Small intestine (tissue), 7 donors: ENCODE measurements around the gene HIC1. TPM values are rescaled to one million over a fixed set of nuclear protein-coding genes. Genes with fewer than 3 reads are reported as not detected.
A peak's percentile ranks its signal among the peaks of the same experiment; 100 is the strongest.

ENCODE experiments used
- DNase-seq, 2 donors: peaks; one replicate each; pipeline versions ENCODE4 v3.0.0 to v3.0.0-alpha.2; 2013
- FAIRE-seq: peaks from 2 replicates; lab custom pipeline; 2012; peaks lifted over from hg19 to GRCh38; lab: Jason Lieb, UNC
- H3K27ac ChIP-seq, 3 donors: one replicate each; pipeline ENCODE4 v1.5.1; 2013; ENCODE audit warnings: low read length in 2 of 3, mild to moderate bottlenecking in 2 of 3, control low read depth in 1 of 3, inconsistent platforms in 1 of 3, low read depth in 1 of 3, moderate library complexity in 1 of 3
- H3K27me3 ChIP-seq, 3 donors: one replicate each; pipeline ENCODE4 v1.6.1; 2013; ENCODE audit warnings: low read length in 3 of 3, inconsistent platforms in 1 of 3; ENCODE audit not compliant: control insufficient read depth in 3 of 3, insufficient read depth in 3 of 3
- H3K36me3 ChIP-seq, 3 donors: one replicate each; pipeline ENCODE4 v1.6.1; 2013; ENCODE audit warnings: low read length in 3 of 3, inconsistent platforms in 1 of 3, low read depth in 1 of 3, mild to moderate bottlenecking in 1 of 3, moderate library complexity in 1 of 3; ENCODE audit not compliant: control insufficient read depth in 3 of 3, insufficient read depth in 2 of 3
- H3K4me1 ChIP-seq, 3 donors: one replicate each; pipeline ENCODE4 v1.6.1; 2013; ENCODE audit warnings: low read length in 2 of 3, inconsistent platforms in 1 of 3, low read depth in 1 of 3, mild to moderate bottlenecking in 1 of 3, moderate library complexity in 1 of 3; ENCODE audit not compliant: control insufficient read depth in 3 of 3, insufficient read depth in 2 of 3
- H3K4me3 ChIP-seq, 3 donors: one replicate each; pipeline ENCODE4 v1.5.1; 2013; ENCODE audit warnings: low read length in 3 of 3, control low read depth in 1 of 3, inconsistent platforms in 1 of 3, low read depth in 1 of 3, mild to moderate bottlenecking in 1 of 3, moderate library complexity in 1 of 3
- H3K9me3 ChIP-seq, 2 donors: one replicate each; pipeline ENCODE4 v1.6.1; 2013; ENCODE audit warnings: low read depth in 1 of 2, low read length in 1 of 2; ENCODE audit not compliant: control insufficient read depth in 2 of 2, insufficient read depth in 1 of 2
- WGBS, 3 donors: extraction: QIAGEN DNeasy Blood & Tissue Kit; methylation state at CpG; one replicate each; pipeline ENCODE4 v1.1.7; 2013; 5-methylcytosine and 5-hydroxymethylcytosine counted together
- polyA plus RNA-seq, 4 donors: library from polyadenylated mRNA; stranded (reverse) in 3 of 4; unstranded in 1 of 4; fragments of 200-250 nt in 3 of 4; fragments of 120-200 nt in 1 of 4; gene quantifications; one replicate each; pipeline versions ENCODE4 v1.2.1 to v1.2.3, GENCODE V29; 2013
- donor health status: healthy with polysubstance abuse.
- donor health status: control.
- donor health status: control.
- donor health status: Bipolar disorder and iron deficiency.
- donor health status: healthy.

Gene HIC1
- polyA plus RNA-seq, 4 donors, result 0.89 to 11.2 (median 6.6) TPM

DNA sequence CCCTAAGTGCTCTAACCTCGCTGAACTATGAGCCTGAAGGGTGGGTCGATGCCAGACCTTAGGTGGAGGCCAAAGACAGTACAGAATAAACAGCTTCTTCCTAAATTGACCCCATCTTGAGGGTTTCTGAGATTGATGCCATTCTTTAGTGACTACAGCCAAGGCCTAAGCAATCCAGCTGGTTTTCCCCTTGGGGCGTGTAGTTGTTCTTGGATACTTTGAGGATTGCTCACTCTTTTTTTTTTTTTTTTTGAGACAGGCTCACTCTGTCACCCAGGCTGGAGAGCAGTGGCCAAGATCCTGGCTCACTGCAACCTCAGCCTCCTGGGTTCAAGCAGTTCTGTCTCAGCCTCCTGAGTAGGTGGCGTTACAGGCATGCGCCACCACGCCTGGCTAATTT, 11.1 kb upstream of the HIC1 start:
- Histone ChIP-seq H3K9me3 (no peaks in the 10 kb centered on the region), H3K36me3 (peaks cover 0 to 44% (median 0%) of the 10 kb centered on the region in 3 donors), H3K27ac (no peak overlapping the region), H3K4me1 (peaks cover 2 to 17% (median 5%) of the 10 kb centered on the region in 3 donors), H3K4me3 (no peak overlapping the region), H3K27me3 (peaks cover 0 to 16% (median 0%) of the 10 kb centered on the region in 3 donors)
- no peak for DNase-seq
- no peak for FAIRE-seq
- WGBS, 3 donors, result 87 to 91% (median 89%) methylated on average over 6 of the region's 6 CpGs

DNA sequence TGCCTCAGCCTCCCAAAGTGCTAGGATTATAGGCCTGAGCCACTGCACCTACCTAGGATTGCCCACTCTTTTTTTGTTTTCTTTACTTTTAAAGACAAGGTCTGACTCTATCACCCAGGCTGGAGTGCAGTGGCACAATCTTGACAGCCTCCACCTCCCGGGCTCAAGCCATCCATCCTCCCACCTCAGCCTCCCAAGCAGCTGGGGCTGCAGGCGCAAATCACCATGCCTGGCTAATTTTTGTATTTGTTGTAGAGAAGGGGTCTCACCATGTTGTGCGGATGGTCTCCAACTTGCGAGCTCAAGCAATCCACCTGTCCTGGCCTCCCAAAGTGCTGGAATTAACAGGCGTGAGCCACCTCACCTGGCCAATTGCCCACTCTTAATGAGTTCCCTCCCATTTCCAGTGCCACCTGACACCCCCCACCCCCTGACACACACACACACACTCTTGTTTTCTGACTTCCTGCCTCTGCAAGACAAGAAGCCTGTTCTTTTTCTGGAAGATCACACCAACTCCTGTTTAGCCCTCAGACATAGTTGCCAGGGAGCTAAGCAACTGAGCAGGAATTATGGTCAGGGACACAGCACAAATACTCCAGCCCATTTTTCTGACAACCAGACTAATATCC, 10.5 kb upstream of the HIC1 start:
- peaks cover 0 to 21% (median 0%) of the 10 kb centered on the region in 3 donors for H3K27me3 ChIP-seq
- FAIRE-seq, result no peak
- peaks cover 5 to 23% (median 7%) of the 10 kb centered on the region in 3 donors for H3K4me1 ChIP-seq
- no peak overlapping the region for H3K27ac ChIP-seq
- DNase-seq, result no peak
- no peaks in the 10 kb centered on the region for H3K9me3 ChIP-seq
- peaks cover 0 to 43% (median 0%) of the 10 kb centered on the region in 3 donors for H3K36me3 ChIP-seq
- 90 to 97% (median 96%) methylated on average over 5 of the region's 5 CpGs for WGBS, 3 donors
- no peak overlapping the region for H3K4me3 ChIP-seq

DNA sequence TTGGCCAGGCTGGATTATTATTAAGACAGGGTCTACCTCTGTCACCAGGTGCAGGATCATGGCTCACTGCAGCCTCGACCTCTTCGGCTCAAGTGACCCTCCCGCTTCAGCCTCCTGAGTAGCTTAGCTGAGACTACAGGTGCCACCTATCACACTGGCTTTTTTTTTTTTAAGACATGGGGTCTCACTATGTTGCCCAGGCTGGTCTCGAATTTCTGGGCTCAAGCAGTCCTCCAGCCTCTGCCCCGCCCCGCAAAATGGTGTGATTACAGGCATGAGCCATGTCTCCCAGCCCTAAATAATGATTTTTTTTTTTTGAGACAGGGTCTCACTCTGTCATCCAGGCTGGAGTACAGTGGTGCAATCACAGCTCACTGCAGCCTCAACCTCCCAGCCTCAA, 7.3 kb upstream of the HIC1 start:
- FAIRE-seq (no peak), DNase-seq (no peak)
- peaks cover 1 to 14% (median 12%) of the 10 kb centered on the region in 3 donors for H3K4me1 ChIP-seq
- 80 to 91% (median 88%) methylated on average over 6 of the region's 6 CpGs for WGBS, 3 donors
- H3K27me3 ChIP-seq, result peaks cover 0 to 40% (median 3%) of the 10 kb centered on the region in 3 donors
- H3K27ac ChIP-seq, result no peak overlapping the region
- H3K36me3 ChIP-seq, result peaks cover 0 to 23% (median 0%) of the 10 kb centered on the region in 3 donors
- no peaks in the 10 kb centered on the region for H3K9me3 ChIP-seq
- H3K4me3 ChIP-seq, result no peak overlapping the region

DNA sequence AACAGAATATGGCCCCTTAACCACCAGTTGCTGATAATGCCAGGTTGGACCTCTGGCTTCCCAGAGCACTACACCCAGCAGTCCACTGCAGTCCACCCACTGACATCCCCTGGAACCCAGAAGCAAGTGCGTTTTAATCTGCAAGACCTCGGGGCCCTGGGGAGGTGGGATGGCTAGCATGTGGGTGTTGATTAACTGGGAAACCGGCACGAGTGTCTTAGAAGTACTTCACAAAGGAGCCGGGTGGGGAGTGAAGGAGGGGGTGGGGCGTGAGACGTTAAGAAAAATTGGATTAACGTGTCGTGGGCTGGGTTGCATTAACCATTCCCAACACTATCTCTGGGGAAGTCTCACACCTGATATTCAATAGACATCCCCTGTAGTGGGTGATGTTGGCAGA, 6.1 kb upstream of the HIC1 start:
- H3K36me3 ChIP-seq, result peaks cover 0 to 11% (median 0%) of the 10 kb centered on the region in 3 donors
- peak overlapping the region in 1 of 3 donors; percentile 43 for H3K4me3 ChIP-seq
- 7 to 19% (median 14%) methylated on average over 9 of the region's 9 CpGs for WGBS, 3 donors
- peak in 1 of 2 donors; percentile 20 for DNase-seq
- peaks cover 0 to 49% (median 4%) of the 10 kb centered on the region in 3 donors for H3K27me3 ChIP-seq
- no peak for FAIRE-seq
- H3K27ac ChIP-seq, result no peak overlapping the region
- H3K4me1 ChIP-seq, result peaks cover 0 to 15% (median 12%) of the 10 kb centered on the region in 3 donors
- peaks cover 0 to 2% of the 10 kb centered on the region in 2 donors for H3K9me3 ChIP-seq

DNA sequence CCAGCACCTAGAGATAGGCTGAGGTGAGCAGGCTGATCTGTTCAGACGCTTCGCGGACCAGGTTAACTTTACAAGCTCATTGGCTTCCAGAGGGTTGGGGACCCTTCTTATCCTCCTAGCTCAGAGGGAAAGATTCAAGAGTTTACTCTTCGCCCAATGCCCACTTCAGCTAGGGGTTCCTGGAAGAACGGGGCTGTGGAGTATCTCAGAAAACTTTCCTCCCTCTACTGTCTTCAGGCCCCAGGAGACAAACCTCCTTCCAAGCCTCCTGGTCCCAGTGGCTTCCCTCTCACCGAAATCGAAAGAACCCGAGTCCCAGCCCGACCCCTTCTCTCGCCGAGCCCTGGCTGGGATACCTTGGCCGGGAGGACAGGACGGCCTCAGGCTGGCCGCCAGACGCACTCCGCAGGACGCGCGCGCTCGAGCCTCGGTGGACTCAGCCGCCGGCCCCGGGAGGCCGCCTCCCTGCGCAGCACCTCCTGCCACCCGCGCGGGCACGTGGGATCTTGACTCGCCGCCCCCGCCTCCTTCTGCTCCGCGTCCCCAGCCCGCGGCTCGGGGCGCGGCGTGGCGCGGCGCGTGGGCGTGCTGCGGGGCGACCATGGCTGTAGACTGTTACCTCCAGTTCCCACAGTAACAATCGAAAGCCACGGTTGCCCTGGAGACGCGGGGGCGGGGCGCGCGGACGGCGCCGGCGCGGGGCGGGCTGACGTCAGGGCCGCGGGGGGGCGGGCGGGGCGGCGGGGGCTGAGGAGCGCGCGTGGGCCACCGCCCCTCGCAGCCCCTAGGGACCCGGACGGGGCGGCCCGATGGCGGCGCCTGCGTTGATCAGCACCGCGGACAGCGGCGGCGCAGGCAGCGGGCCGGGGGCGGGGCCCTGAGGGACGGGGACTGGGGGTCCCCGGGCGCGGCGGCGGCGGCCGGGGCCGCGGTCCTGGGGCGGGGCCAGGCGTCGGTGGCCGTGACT, 5.3 kb upstream of the HIC1 start:
- H3K4me1 ChIP-seq, result peaks cover 0 to 20% (median 15%) of the 10 kb centered on the region in 3 donors
- peaks cover 0 to 58% (median 5%) of the 10 kb centered on the region in 3 donors for H3K27me3 ChIP-seq
- WGBS, 3 donors, result 2 to 5% (median 2%) methylated on average over 46 to 104 of the region's 104 CpGs
- H3K36me3 ChIP-seq, result peaks cover 0 to 3% (median 0%) of the 10 kb centered on the region in 3 donors
- DNase-seq (peak; percentile 64 to 90), FAIRE-seq (no peak)
- H3K9me3 ChIP-seq, result peaks cover 0 to 2% of the 10 kb centered on the region in 2 donors
- H3K27ac ChIP-seq, result peak overlapping the region in 1 of 3 donors; percentile 39
- peak overlapping the region; percentile 43 to 56 (median 46) for H3K4me3 ChIP-seq

DNA sequence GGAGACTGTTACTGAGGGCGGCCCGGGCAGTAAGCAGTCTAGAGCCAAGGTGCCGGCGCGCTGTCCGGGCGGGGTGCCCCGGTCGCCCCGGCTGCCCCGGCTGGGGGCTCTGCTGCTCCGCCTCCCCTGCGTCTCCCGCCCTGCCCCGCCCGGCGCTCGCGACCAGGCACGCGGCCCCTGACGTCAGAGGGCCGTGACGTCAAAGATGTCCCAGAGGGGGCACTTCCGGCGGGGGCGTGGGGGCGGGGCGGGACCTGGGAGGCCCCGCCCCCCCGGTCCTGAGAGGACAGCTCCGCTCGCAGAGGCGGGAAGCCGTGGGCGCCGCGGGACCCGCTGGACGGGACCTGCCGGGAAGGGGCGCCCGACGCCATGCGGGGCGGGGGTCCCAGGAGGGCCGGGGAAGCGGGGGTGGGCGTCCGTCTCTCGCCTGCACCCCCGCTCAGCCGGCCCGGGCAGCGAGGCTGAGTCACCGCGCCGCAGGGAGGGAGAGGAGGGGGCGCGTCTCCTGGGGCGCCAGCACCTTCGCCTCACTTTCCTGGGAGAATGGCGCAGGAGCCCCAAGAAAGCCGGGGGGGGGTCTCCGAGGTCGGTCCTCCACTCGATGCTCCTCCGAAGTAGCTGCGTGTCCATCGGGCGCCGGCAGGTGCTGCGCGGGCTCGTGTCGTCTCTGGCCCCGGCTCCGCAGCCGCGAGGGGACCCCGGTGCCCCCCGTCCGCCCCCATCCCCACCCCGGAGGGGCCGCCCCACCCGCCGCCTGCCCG, 4.4 kb upstream of the HIC1 start:
- peak overlapping the region; percentile 28 to 56 (median 46) for H3K4me3 ChIP-seq
- H3K4me1 ChIP-seq, result peaks cover 0 to 21% (median 15%) of the 10 kb centered on the region in 3 donors
- H3K36me3 ChIP-seq, result peaks cover 0 to under 1% (median 0%) of the 10 kb centered on the region in 3 donors
- peaks cover 0 to 2% of the 10 kb centered on the region in 2 donors for H3K9me3 ChIP-seq
- H3K27me3 ChIP-seq, result peaks cover 0 to 60% (median 5%) of the 10 kb centered on the region in 3 donors
- 0 to 1% (median 1%) methylated on average over 17 to 88 of the region's 88 CpGs for WGBS, 3 donors
- FAIRE-seq (no peak), DNase-seq (peak; percentile 51 to 81)
- peak overlapping the region in 1 of 3 donors; percentile 39 for H3K27ac ChIP-seq

DNA sequence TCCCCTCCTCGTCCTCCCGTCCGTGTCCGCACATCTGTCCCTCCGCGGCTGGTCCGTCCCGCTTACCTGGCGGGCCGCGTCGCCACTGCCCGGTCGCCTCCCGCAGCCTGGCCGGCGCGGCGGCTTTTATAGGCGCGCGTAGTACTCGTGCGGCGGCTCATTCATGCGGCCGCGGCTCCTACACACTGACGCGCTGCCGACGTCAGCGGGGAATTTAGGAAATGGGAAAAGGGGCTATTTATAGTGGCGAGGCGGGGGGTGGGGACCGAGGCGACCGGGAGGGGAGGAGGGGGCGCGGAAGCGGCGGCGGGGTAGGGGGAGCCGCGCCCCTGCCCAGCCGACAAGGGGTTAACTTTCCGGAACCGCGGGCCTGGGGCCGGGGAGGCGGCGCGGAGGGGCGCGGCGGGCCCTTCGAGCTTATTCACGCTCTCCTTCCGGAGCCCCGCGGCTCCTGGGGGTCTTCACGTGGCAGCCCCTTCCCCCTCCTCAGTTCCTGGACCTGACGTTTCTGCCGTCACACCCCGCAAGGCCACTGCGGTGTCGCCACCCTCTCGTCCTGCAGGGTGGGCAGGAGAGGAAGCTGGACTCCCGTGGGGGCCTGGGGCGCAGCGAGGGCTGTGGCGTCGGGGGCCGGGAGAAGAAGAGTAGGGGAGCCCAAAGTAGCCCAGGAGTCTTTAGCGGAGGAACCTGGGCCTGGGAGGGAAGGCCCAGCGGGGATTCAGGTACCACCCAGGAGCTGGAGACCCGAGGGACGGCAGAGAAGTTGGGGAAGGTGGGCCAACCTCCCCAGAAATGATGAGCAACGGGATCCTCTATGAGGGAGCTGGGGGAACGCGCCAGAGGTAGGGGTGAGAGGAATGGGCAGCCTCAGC, 3.6 kb upstream of the HIC1 start:
- Histone ChIP-seq H3K4me3 (peak overlapping the region in 1 of 3 donors; percentile 56), H3K9me3 (peaks cover 0 to 2% of the 10 kb centered on the region in 2 donors), H3K27me3 (peaks cover 0 to 63% (median 5%) of the 10 kb centered on the region in 3 donors), H3K36me3 (peaks cover 0 to 3% (median 0%) of the 10 kb centered on the region in 3 donors), H3K27ac (no peak overlapping the region), H3K4me1 (peaks cover 0 to 23% (median 15%) of the 10 kb centered on the region in 3 donors)
- 6 to 10% (median 7%) methylated on average over 70 to 79 of the region's 81 CpGs for WGBS, 3 donors
- peak in 1 of 2 donors; percentile 60 for DNase-seq
- no peak for FAIRE-seq
